ENCODE data around the gene WDR55. TPM values are rescaled to one million over a fixed set of nuclear protein-coding genes. Genes with fewer than 3 reads are reported as not detected.

The WDR55 gene
- total and polyA plus RNA-seq, 4 donors: 10.0 to 18.2 (median 11.7) TPM

DNA sequence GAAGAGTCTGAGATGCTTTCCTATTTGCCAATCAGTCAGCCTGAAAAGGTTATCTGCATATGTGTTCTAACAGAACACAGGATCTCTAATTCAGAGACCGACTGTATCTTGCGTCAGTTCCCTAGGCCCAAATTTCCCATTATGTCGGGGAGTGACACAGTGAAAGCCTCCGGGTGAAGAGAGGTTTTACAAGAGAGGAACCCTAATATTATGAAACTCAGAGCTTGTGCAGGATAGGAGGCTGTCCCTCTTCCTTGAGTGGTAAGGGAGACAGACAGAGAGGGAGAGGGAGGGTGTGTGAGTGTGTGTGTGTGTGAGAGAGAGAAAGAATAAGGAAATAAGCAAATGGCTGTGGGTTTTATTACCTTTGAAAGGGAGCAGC lies 33.7 kb upstream of the WDR55 start:
- Histone ChIP-seq H3K36me3 (ENCODE audit: control insufficient read depth in 4 of 4, insufficient read depth in 3 of 4, low read depth in 1 of 4, low read length in 3 of 4) (no peaks in the 10 kb centered on the region), H3K9ac (ENCODE audit: low read depth in 1 of 2, low read length in 2 of 2) (peak overlapping the region; percentile 83 to 89), H3K27ac (ENCODE audit: low read depth in 1 of 2, low read length in 2 of 2) (peak overlapping the region; percentile 82 to 90), H3K4me3 (ENCODE audit: low read depth in 1 of 3, low read length in 3 of 3) (peak overlapping the region; percentile 66 to 85 (median 71)), H3K27me3 (ENCODE audit: control insufficient read depth in 4 of 4, insufficient read depth in 4 of 4, low read length in 3 of 4) (no peaks in the 10 kb centered on the region), H3K4me1 (ENCODE audit: control insufficient read depth in 4 of 4, insufficient read depth in 4 of 4, low read length in 3 of 4) (peaks cover 0 to 23% (median 13%) of the 10 kb centered on the region in 4 donors), H3K9me3 (ENCODE audit: control insufficient read depth in 4 of 4, low read length in 3 of 4) (no peaks in the 10 kb centered on the region)
- DNase-seq (ENCODE audit: low spot score): no peak
- 37% methylated on average over 4 of the region's 4 CpGs for WGBS
- TF ChIP-seq RXRA (IDR thresholded peaks at IDR 0.05) (no peak), TAF1 (conservative IDR thresholded peaks at IDR 0.05) (peak; percentile 18), RAD21 (IDR thresholded peaks at IDR 0.05) (no peak), SP1 (IDR thresholded peaks at IDR 0.05) (no peak), YY1 (IDR thresholded peaks at IDR 0.05) (peak; percentile 29)
- TF ChIP-seq, protein P1, sequence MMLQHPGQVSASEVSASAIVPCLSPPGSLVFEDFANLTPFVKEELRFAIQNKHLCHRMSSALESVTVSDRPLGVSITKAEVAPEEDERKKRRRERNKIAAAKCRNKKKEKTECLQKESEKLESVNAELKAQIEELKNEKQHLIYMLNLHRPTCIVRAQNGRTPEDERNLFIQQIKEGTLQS (IDR thresholded peaks at IDR 0.05): no peak

DNA sequence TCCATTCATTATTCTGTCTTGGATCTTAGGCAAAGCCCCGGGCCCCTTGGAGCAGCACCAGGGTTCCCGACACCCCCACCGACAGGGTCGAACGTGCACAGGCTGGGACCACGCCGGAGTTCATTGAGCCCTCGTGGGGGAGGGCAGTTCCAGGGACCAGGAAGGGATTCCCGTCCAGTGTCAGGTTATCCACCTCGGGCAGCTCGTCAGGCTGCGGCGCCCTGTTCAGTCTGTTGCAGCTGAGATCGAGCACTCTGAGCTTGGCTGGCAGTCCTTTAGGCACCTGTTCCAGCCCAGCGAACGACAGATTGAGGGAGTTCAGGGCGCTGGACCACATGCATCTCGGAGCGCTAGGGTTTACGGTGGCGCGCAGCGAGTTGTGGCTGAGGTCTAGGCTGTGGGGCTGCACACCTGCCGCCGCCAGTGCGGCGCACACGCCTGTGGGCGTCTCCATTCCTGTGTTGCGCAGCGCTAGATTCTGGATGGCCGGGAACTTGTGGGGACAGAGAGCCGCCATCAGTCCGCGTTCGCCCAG lies 32.8 kb upstream of the WDR55 start:
- no peak for DNase-seq (ENCODE audit: low spot score)
- Histone ChIP-seq H3K9me3 (ENCODE audit: control insufficient read depth in 4 of 4, low read length in 3 of 4) (no peaks in the 10 kb centered on the region), H3K27ac (ENCODE audit: low read depth in 1 of 2, low read length in 2 of 2) (peak overlapping the region; percentile 82 to 90), H3K4me3 (ENCODE audit: low read depth in 1 of 3, low read length in 3 of 3) (peak overlapping the region; percentile 66 to 85 (median 71)), H3K36me3 (ENCODE audit: control insufficient read depth in 4 of 4, insufficient read depth in 3 of 4, low read depth in 1 of 4, low read length in 3 of 4) (no peaks in the 10 kb centered on the region), H3K4me1 (ENCODE audit: control insufficient read depth in 4 of 4, insufficient read depth in 4 of 4, low read length in 3 of 4) (peaks cover 0 to 23% (median 13%) of the 10 kb centered on the region in 4 donors), H3K9ac (ENCODE audit: low read depth in 1 of 2, low read length in 2 of 2) (peak overlapping the region; percentile 83 to 89), H3K27me3 (ENCODE audit: control insufficient read depth in 4 of 4, insufficient read depth in 4 of 4, low read length in 3 of 4) (no peaks in the 10 kb centered on the region)
- TF ChIP-seq EGR1 (IDR thresholded peaks at IDR 0.05; ENCODE audit: low read depth in 2 of 2): no peak
- no peak for TF ChIP-seq FOXA2 (IDR thresholded peaks at IDR 0.05)
- TF ChIP-seq TAF1 (conservative IDR thresholded peaks at IDR 0.05): no peak
- no peak for TF ChIP-seq SP1 (IDR thresholded peaks at IDR 0.05)
- no peak for TF ChIP-seq FOXA1 (IDR thresholded peaks at IDR 0.05)
- TF ChIP-seq YY1 (IDR thresholded peaks at IDR 0.05): peak; percentile 84
- TF ChIP-seq, protein P1 (IDR thresholded peaks at IDR 0.05): no peak
- TF ChIP-seq, protein P2, sequence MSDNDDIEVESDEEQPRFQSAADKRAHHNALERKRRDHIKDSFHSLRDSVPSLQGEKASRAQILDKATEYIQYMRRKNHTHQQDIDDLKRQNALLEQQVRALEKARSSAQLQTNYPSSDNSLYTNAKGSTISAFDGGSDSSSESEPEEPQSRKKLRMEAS (IDR thresholded peaks at IDR 0.05): no peak
- no peak for TF ChIP-seq HNF4A (conservative IDR thresholded peaks at IDR 0.05)
- no peak for TF ChIP-seq JUND (IDR thresholded peaks at IDR 0.05)
- TF ChIP-seq NR2F2 (IDR thresholded peaks at IDR 0.05): no peak
- TF ChIP-seq, protein P3, sequence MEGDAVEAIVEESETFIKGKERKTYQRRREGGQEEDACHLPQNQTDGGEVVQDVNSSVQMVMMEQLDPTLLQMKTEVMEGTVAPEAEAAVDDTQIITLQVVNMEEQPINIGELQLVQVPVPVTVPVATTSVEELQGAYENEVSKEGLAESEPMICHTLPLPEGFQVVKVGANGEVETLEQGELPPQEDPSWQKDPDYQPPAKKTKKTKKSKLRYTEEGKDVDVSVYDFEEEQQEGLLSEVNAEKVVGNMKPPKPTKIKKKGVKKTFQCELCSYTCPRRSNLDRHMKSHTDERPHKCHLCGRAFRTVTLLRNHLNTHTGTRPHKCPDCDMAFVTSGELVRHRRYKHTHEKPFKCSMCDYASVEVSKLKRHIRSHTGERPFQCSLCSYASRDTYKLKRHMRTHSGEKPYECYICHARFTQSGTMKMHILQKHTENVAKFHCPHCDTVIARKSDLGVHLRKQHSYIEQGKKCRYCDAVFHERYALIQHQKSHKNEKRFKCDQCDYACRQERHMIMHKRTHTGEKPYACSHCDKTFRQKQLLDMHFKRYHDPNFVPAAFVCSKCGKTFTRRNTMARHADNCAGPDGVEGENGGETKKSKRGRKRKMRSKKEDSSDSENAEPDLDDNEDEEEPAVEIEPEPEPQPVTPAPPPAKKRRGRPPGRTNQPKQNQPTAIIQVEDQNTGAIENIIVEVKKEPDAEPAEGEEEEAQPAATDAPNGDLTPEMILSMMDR (IDR thresholded peaks at IDR 0.05; ENCODE audit: low read depth, low read length, missing input control): no peak
- TF ChIP-seq HNF4G (IDR thresholded peaks at IDR 0.05): no peak
- TF ChIP-seq, protein P4, sequence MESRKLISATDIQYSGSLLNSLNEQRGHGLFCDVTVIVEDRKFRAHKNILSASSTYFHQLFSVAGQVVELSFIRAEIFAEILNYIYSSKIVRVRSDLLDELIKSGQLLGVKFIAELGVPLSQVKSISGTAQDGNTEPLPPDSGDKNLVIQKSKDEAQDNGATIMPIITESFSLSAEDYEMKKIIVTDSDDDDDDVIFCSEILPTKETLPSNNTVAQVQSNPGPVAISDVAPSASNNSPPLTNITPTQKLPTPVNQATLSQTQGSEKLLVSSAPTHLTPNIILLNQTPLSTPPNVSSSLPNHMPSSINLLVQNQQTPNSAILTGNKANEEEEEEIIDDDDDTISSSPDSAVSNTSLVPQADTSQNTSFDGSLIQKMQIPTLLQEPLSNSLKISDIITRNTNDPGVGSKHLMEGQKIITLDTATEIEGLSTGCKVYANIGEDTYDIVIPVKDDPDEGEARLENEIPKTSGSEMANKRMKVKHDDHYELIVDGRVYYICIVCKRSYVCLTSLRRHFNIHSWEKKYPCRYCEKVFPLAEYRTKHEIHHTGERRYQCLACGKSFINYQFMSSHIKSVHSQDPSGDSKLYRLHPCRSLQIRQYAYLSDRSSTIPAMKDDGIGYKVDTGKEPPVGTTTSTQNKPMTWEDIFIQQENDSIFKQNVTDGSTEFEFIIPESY (IDR thresholded peaks at IDR 0.05): no peak
- no peak for TF ChIP-seq GABPA (IDR thresholded peaks at IDR 0.05 in 1 of 2, conservative IDR thresholded peaks at IDR 0.05 in 1 of 2)
- TF ChIP-seq RXRA (IDR thresholded peaks at IDR 0.05): peak in 1 of 2 donors; percentile 46
- TF ChIP-seq, protein P5, sequence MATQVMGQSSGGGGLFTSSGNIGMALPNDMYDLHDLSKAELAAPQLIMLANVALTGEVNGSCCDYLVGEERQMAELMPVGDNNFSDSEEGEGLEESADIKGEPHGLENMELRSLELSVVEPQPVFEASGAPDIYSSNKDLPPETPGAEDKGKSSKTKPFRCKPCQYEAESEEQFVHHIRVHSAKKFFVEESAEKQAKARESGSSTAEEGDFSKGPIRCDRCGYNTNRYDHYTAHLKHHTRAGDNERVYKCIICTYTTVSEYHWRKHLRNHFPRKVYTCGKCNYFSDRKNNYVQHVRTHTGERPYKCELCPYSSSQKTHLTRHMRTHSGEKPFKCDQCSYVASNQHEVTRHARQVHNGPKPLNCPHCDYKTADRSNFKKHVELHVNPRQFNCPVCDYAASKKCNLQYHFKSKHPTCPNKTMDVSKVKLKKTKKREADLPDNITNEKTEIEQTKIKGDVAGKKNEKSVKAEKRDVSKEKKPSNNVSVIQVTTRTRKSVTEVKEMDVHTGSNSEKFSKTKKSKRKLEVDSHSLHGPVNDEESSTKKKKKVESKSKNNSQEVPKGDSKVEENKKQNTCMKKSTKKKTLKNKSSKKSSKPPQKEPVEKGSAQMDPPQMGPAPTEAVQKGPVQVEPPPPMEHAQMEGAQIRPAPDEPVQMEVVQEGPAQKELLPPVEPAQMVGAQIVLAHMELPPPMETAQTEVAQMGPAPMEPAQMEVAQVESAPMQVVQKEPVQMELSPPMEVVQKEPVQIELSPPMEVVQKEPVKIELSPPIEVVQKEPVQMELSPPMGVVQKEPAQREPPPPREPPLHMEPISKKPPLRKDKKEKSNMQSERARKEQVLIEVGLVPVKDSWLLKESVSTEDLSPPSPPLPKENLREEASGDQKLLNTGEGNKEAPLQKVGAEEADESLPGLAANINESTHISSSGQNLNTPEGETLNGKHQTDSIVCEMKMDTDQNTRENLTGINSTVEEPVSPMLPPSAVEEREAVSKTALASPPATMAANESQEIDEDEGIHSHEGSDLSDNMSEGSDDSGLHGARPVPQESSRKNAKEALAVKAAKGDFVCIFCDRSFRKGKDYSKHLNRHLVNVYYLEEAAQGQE (IDR thresholded peaks at IDR 0.05): peak; percentile 49
- TF ChIP-seq RAD21 (IDR thresholded peaks at IDR 0.05): no peak
- 4% methylated on average over 36 of the region's 36 CpGs for WGBS

Measured in liver (tissue), 9 donors.